ENCODE measurements around the gene FOXP4.
A peak's percentile ranks its signal among the peaks of the same experiment; 100 is the strongest.

Gene FOXP4

DNA sequence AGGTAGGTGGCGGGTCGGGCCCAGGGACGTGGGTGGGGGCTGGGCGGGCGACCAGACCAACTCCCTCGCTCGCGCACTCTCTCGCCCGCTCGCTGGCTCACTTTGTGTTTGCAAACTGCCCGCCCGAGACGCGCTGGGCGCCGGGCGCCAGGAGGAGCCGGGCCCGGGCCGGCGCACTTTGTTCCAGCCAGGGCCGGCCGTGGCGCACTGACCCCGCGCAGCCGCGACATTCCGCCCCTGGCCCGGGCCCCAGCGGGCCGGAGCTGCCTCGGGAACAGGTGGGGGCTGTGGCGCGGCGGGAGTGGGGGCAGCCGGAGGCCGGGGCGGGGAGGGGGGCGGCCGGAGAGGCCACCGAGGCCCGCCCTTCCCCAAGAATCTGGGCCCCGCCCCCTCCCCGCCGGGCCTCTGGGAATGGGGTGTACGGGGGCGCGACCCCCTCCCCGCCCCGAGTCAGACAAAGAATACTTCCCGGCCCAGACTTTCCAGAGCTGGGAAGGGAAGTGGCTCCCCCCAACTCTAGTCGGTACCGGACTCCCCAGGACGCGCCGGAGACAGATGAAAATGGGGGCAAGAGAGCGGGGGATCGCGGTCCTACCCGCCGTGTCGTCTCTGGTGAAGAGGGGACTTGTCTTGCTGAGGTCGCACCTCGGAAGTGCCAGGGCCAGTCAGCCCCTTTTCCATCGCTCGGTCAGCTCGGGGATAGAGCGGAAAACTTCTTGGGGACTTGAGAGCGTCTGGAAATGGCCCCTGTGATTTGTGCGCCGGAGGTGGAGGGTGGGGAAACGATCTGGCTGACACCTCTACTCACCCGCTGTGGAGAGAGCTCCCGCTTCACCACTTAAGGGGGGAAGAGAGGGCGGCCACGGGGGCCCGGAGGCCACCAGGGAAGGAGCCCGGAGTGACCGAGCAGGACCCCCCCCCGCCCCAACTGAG is 951 bp downstream of the FOXP4 start:
- DNase-seq (ENCODE audit: low read depth in 2 of 2, low spot score in 1 of 2), result no peak

DNA sequence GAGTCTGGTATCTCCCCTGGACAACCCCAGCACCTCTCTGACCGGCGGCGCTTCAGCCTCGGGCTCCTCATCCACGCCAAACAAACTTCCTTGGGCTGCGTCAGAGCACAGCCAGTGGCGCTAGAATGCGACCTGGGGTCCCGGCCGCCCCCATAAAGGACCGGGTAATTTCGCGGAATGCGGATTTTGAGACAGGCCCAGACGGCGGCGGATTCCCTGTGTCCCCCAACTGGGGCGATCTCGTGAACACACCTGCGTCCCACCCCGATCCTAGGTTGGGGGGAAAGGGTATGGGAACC is 1.6 kb downstream of the FOXP4 start:
- no peak for DNase-seq (ENCODE audit: low read depth in 2 of 2, low spot score in 1 of 2)

DNA sequence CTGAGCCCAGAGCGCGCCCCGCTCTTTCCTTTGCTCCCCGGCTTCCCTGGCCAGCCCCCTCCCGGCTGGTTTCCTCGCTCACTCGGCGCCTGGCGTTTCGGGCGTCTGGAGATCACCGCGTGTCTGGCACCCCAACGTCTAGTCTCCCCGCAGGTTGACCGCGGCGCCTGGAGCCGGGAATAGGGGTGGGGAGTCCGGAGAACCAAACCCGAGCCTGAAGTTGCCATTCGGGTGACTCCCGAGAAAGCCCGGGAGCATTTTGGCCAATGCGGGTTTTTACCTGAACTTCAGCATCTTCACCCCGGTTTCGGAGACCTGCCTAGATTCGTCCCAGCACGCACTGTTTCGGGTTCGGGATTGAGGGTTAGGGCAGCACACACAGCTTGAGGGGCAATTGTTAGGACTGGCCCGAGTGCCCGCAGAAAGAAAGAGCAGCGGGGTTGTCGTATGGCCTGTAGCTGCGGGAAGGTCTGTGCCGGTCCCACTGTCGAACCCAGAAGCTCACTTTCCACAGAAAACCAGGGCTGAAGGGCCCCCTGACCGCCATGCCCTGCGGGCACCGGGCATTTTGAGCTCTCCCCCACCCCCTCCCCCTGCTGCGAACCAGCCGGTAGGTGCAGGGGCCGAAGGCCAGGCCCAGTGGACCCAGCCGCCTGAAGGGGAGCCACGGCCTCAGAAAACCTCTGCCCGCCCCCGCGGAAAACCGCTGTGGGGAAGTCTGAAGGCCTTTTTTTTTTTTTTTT is 2.1 kb downstream of the FOXP4 start:
- DNase-seq (ENCODE audit: low read depth in 2 of 2, low spot score in 1 of 2), result peak in 1 of 2 donors; percentile 21

DNA sequence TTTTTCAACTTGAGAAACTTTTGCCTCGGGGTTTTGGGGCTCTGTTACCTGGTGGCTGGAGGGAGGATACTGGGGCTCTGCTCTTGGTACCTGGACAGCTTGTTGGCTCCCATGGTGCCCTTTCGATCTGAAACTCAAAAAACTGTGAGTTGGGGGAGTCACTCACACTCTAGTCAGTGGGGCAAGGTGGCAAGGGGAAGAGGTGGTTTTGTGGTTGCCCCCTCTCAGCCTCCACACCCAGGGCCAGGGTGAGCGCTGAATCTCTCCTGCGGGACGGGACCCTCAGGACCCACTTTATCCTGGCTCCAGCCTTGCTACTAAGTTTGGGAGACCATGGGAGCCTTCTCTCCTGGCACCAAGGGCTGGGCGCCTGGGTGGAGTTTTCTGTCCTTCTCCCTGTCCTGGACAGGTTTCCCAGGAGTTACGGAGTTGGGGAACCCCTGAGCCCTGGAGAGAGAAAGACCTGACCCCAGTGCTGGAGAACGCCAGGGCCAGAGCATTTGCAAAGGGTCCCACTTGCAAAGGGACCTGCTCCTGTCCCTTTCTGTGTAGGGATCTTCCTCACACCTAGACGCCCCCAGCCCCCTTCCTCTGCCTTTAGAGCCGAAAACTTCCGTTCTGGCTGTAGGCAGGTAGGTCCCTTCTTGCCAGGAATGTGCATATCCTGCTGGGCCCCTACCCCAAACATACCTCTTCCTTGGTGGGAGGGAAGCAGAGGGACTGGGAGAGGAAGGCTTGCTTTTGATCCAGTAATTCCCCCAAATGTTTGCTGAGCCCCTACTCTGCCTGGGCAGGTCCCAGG is 2.9 kb downstream of the FOXP4 start:
- DNase-seq (ENCODE audit: low read depth in 2 of 2, low spot score in 1 of 2), result no peak

DNA sequence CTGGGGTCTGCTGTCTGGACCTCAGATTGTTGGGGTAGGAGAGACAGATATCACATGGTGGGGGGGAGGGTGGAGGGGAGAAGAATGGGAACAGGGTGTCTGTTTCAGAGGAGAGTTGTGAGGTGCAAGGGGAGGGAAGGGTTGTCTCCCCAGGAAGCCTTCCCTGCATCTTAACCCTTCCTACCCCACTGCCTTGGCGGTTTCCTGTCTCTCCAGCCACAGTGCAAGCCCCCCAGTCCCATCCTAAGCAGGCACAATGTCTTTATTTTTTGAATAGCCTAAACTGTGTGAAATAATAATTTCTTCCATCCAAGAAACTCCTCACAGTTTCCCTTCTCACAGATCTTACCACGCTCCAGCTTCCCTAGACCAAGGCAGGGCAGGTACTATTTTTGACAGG is 3.5 kb downstream of the FOXP4 start:
- DNase-seq (ENCODE audit: low read depth in 2 of 2, low spot score in 1 of 2), result no peak

DNA sequence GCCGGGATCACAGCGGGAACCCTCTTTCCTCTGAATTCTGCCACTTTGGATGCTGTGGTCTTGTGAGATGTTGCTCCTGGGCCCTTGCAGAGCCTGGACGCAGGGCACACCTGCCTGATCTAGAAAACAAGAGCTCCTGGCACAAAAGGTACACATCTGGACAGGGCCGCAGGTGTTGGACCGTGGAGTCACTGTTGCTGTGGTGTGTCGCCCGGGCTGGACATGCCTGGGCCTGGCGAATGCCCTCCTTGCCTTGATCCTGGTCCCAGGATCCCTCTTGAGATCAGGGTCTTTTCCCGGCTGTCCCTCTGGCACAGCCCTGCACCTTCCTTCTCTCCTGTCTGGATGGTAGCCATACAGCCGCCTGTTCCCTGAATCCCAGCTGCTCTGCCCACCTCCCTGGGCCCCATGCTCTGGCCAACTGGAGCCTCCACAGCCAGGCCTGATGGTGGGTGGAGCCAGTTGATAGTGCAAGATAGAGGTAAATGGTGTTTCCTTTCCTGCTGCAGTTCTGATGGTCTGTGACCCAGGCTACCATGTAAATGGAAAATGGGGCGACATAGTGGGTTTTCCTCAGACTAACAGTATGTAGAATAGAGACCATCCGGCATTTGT is 5.0 kb downstream of the FOXP4 start:
- DNase-seq (ENCODE audit: low read depth in 2 of 2, low spot score in 1 of 2), result no peak

DNA sequence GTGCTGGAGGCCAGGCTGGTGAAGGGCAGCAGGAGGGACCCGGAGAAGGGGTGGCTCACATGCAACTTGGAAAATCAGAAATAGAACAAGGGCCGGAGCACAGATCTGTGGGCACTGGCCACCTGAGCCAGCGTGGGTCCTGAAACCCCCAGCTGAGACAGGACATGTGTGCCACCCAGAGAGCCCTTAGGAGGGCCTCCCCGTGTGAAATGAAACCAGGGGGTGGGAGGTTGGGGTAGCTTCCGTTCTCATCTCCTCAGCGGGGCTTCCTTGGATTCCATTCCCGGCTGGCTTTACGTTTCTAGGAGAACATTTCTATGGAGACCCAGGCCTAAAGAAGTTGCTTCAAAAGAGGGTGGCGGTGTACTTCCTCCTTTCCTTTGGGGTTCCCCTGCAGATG is 5.7 kb downstream of the FOXP4 start:
- no peak for DNase-seq (ENCODE audit: low read depth in 2 of 2, low spot score in 1 of 2)

DNA sequence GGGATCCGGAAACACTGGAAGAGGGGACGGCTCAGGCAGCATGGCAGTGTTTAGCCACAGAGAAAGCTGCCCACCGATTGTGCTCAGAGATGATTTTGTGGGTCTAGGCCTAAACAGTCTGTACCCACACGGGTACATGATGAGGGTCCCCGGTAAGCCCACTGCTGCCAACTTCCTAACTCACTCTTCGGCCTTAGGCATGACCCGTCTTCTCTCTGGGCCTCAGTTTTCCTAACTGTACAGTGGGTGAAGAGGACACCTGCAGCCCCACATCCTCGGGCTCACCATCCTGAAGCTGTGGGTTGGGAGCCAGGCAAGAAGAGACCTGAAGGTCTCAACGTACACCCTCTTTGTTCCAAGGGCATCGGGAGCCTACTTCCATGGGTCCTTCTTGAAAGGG is 6.5 kb downstream of the FOXP4 start:
- no peak for DNase-seq (ENCODE audit: low read depth in 2 of 2, low spot score in 1 of 2)

DNA sequence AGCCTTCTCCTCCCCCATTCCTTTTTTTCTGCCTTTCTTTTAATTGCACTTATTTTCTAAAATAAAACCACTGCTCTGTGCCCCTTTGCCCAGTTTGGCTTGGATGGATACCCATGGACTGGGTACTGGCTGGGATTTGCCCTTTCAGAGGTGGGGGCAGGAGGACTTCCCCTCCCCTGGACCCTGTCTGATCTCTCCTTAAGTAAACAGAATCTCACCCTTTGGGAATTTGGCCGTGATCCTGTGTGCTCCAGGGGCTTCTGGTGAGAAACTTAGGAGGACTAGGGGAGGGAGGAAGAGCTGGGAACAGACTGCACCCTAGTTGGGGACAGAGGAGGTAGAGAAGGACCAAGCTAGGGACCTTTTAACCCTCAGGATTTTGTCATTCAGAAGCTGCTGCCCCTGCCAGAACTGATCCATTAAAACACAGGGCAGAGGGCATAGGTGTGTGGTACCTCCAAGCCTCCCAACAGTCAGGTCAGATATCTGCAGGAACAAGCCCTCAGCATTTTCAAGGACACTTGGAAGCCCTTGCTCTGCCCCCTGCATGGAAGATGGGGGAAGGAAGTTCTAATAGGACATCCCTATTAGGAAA is 7.3 kb downstream of the FOXP4 start:
- DNase-seq (ENCODE audit: low read depth in 2 of 2, low spot score in 1 of 2), result no peak

DNA sequence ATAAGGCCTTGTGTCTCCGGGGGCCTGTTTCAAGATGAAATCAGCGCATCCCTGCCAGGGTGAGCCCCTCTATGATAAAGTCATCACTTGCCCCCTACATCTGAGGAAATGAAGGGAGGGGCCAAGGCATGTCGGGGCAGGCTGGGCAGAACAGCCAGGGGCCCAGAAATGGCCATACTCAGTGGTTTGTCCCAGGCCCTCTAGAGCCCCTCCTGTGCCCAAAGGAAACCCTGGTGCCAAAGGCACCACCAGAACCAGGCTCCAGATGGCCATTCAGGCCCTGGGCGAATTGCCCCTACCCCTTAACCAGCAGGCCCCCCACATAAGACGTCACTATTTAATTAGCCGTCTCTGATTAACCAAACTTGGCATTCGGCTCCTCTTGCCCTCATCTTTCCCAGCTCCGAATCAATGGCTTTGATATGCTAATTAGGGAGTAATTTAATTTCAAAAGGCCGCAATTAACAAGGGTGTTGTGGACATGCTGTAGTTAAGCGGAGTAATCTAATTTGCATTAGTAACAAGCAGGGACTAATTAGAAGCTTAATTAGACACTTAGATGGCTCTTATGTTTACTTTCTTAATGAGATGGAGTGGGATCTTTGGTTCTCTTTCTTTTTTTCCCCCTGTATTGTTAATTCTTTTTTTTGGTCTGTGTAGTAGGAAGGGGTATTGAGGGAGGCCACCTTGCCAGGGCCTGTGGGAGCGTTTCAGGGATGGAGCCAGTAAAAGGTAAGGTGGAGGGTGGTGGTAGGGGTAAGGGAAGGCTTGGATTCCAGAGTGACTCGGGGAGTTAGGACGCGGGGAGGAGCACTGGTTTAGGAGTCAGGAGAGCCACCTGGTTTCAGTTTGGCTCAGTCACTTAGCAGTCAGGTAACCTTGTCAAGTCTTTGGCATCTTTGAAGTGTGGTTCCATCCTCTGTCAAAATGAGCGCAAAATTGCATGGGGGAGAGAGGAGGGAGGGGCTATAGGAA is 9.4 kb downstream of the FOXP4 start:
- no peak for DNase-seq (ENCODE audit: low read depth in 2 of 2, low spot score in 1 of 2)

DNA sequence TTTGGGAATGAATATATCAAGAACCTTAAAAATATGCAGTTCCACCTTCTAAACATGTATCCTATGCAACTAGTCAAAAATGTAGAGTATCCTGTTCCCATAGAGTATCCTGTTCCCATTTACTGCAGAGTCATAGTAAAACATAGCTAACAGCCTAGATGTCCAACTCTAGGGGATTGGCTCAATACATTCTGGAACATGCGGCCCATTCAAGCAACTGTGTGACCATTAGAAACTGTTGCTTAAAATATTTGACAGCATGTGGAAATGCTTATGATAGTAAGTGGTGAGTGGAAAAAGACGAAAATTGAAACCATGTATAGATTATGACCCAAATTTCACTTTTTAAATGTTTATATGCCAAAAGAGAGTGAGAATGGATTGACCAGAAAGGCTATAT is 11.2 kb downstream of the FOXP4 start:
- no peak for DNase-seq (ENCODE audit: low read depth in 2 of 2, low spot score in 1 of 2)

DNA sequence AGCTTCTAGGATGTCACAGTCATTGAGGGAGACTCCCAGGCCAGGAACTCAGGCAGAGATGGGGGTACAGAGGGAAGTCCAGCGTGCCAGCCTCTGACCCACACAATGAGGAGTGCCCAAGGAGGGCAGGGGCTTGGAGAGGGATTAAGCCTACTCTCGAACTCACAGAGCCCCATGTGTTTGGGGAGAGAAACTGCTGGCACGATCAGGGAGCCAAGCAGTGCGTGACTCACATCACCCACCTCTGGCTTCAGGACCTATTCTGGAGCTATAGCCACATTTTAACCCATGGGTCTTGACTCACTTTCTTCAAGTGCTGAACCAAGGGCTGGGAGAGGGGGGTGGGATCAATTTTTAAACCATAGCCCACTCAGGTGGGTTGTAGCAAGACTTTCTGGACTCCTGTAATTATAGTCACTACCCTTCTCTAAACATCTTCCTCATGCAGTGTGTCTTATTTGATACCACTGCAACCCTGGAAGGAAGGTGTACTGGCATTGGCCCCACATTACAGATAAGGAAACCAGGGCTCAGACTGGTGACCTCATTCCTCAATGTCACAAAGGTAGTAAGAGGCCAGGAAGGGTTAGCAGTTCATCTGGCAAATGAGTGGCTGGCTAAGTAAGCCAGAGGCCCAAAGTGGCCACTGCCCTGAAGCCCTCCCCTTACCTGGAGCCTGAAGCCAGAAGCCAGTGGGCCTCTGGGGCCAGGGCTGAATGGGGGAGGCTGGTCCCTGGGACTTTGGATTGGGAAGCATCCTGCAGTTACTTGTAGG is 12.0 kb downstream of the FOXP4 start:
- no peak for DNase-seq (ENCODE audit: low read depth in 2 of 2, low spot score in 1 of 2)

DNA sequence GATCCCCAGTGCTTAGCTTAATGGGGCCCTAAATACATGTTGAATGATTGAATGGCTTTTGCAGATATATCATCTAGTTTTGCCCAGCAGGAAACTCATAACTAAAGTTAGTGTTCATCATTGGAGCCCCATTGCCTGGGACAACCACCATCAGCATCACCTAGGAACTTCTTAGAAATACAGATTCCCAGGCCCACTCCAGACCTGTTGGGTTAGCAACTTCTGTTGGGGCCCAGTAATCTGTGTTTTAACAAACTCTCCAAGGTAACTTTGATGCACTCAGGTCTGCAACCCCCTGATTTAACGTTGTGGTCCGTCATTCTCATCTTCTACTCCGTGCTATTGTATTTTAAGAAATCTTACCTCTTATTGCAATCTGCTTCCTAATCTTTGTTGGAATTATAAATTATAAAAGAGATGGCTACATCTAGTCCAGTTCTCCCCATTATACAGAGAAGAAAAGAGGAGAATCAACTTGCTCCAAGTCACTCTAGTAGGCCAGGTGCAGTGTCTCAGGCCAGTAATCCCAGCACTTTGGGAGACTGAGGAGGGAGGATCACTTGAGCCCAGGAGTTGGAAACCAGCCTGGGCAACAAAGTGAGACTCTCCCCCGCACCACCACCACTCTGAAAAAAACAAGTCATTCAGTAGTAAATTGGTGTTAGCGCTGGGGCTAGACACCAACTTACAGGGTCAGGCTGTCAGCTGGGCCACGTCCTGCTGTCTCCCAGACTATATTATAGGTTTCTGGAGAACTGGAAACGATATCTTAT is 13.7 kb downstream of the FOXP4 start:
- no peak for DNase-seq (ENCODE audit: low read depth in 2 of 2, low spot score in 1 of 2)

DNA sequence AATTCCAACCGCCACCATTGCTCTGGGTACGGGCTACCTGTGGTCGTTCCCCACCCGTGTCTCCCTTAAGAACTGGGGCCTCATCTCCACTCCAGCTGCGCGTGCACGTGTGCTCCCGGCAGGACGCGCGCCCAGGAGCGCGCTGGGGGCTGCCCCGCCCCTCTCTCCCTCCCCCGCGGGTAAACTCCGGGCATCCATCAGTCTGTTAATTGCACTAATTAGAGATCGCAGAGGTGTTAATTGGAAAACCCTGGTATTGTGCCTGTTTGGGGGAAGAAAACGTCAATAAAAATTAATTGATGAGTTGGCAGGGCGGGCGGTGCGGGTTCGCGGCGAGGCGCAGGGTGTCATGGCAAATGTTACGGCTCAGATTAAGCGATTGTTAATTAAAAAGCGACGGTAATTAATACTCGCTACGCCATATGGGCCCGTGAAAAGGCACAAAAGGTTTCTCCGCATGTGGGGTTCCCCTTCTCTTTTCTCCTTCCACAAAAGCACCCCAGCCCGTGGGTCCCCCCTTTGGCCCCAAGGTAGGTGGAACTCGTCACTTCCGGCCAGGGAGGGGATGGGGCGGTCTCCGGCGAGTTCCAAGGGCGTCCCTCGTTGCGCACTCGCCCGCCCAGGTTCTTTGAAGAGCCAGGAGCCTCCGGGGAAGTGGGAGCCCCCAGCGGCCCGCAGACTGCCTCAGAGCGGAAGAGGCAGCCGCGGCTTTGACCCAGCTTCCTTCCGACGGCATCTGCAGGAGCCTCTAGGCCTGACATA is 14.4 kb downstream of the FOXP4 start:
- DNase-seq (ENCODE audit: low read depth in 2 of 2, low spot score in 1 of 2), result peak; percentile 53 to 67

DNA sequence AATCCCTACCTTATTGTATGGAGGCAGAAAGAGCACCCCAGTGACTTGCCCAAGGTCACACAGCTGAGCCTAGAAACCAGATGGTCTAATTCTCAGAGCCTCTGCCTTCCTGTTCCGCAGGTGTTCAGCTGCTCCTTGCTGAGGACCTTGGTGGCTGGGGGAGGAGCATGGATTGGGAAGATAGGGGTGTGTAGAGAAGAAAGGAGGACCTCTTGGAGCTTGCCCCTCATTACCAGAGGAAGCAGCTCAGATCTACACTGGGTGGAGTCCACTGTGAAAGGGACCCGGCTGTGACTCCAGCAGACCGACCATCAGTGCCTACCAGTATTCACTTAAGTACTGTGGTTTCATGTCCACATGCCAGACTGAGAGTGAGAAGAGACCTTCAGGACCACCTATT is 15.2 kb downstream of the FOXP4 start:
- no peak for DNase-seq (ENCODE audit: low read depth in 2 of 2, low spot score in 1 of 2)

DNA sequence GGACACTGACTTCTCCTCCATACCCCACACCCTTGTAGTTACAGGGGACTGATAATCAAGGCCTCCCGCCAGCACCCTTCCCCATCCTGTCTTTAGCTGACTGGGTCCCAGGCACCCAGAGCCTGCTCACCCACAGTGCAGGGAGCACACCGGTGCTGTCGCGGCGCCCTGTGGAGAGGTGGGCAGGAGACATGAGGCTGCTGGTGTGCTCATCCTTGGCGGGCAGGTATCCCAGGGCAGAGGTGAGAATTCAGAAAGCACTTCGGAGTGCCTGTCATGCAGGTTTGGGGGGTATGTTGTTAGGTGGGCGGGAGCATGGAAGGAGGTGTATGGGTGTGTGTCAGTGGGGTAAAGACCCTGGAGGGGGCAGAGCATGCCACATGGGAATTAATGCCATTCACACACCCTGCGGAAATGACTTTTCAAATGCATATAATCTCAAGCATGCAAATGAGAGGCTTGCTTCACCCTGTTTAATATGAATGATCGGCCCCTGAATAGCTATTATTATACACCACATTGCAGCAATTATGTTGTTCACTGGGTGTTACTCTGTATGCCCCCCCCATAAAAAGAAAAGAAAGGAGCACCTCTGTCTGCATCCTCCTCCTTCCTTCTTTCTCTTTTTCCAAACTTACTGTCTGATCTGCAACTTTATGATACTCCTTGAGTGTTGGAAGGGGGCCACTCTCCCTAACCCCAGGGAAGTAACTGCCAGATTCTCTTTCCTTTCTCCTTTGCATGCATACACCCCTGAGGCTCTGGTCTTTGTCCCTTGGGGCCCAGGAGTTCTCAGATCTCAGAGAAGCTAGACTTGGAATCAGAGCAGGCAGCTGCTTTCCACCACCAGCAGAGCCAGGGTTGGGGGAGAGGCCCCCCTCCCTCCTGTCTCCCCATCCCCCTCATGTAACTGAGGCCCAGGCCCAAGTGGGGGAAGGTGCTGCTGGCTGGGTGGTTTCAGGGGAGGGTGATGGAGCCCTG is 16.0 kb downstream of the FOXP4 start:
- DNase-seq (ENCODE audit: low read depth in 2 of 2, low spot score in 1 of 2), result no peak
